GM20431 (cell line): ENCODE results near the gene PFKFB3.
"Not testable (repeated sequence)": the region's sequence is repeated elsewhere in the genome, so short reads cannot be mapped to it uniquely, and the experiment has no call there.

Source experiments
- in situ Hi-C: fragments of 300-500 bp; cut with MseI, MboI; formaldehyde crosslinking; loops from one replicate; pipeline ENCODE4 v1.15.0; 2020; ENCODE audit warnings: low sequenced_read_pairs; ENCODE audit not compliant: unreplicated experiment

Gene PFKFB3

DNA sequence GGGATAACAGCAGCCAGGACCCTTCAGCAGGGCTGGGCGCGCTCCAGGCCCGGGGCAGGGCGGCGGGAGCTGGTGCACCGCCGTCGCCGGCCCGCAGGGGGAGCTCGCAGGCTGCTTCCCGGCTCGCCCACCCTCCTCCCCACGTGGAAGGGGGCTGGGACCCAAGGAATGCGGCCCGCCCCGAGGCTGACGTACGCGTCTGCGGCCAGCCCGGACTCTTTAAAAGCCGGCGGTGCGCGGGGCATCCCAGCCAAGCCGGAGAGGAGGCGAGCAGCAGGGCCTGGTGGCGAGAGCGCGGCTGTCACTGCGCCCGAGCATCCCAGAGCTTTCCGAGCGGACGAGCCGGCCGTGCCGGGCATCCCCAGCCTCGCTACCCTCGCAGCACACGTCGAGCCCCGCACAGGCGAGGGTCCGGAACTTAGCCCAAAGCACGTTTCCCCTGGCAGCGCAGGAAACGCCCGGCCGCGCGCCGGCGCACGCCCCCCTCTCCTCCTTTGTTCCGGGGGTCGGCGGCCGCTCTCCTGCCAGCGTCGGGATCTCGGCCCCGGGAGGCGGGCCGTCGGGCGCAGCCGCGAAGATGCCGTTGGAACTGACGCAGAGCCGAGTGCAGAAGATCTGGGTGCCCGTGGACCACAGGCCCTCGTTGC is at the start of gene PFKFB3:
TSS of gene PFKFB3 (plus strand) at position 249 of the 647 bp plus-strand sequence. CDS start at position 578, 329 bp downstream.
- in situ Hi-C loops, result loop anchor here (25.0 kb wide), 1 partner anchor 184 kb away; no protein-coding TSS in a partner anchor

DNA sequence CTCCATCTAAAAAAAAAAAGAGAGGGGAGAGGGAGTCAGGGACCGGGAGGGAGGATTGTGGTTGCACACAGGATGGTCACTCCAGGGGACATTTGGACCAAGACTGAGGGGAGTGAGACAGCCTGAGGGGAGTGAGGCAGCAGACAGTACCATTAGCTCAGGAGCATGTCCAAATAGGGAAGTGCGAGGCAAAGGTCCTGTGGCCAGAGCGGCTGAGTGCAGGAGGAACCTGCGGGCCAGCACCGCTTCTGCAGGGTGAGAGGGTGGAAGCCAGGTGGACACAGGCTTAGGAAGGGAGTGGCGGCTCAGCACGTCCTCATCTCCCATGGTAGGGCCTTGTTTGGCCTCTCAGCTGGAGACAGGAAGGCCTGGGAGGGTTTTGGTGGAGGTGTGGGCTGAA is 48.9 kb upstream of the PFKFB3 start:
- in situ Hi-C loops, result loop anchor here (10.0 kb wide), 1 partner anchor 49 kb away; no protein-coding TSS in a partner anchor

DNA sequence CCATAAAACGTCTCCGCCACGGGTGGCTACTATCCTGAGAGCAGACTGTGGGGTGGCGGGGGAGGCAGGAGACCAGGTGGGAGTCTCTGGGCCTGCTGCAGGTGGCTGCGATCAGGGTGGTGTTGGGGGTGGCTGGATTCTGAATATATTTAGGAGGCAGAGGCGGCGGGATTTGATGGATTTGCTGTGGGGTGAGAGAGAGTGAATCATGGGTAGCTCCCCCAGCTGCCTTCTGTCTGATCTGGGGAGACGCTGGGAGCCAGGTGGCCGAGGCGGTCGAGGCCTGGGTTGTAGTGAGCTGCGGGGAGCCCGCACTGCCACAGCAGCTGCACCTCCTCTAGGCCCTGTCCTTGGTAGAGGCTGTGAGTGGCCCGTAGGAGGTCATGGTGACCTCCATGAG is 48.2 kb upstream of the PFKFB3 start:
- in situ Hi-C loops, result loop anchor here (10.0 kb wide), 1 partner anchor 50 kb away; no protein-coding TSS in a partner anchor

DNA sequence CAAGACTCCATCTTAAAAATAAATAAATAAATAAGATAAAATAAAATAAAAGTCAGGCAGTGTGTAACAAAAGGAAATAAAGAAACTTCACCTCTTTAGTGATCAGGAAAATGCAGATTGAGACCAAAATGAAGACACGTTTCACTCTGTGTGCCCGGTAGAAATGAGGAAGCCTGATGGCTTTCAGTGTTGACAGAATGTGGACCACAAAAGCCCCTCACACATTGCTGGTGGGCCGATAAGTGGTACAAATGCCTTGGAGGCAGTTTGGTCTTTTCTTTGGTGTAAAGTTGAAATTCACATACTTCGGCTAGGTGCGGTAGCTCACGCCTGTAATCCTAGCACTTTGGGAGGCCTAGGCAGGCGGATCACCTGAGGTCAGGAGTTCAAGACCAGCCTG is 44.5 kb upstream of the PFKFB3 start:
- in situ Hi-C loops, result loop anchor here (10.0 kb wide), 1 partner anchor 53 kb away; no protein-coding TSS in a partner anchor

DNA sequence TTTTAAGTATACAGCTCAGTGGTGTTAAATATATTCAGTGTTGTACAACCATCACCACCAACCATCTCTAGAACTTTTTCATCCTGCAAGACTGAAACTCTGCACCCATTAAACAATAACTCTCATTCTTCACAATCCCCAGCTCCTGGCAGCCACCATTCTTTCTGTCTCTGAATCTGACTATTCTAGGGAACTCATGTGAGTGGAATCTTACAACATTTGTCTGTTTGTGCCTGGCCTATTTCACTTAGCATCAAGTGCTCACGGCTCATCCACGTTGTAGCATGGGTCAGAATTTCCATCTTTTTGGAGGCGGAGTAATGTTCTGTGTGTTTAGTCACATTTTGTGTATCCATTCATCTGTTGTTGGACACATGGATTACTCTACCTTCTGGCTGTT is 40.8 kb upstream of the PFKFB3 start:
- in situ Hi-C loops, result no loop called here

DNA sequence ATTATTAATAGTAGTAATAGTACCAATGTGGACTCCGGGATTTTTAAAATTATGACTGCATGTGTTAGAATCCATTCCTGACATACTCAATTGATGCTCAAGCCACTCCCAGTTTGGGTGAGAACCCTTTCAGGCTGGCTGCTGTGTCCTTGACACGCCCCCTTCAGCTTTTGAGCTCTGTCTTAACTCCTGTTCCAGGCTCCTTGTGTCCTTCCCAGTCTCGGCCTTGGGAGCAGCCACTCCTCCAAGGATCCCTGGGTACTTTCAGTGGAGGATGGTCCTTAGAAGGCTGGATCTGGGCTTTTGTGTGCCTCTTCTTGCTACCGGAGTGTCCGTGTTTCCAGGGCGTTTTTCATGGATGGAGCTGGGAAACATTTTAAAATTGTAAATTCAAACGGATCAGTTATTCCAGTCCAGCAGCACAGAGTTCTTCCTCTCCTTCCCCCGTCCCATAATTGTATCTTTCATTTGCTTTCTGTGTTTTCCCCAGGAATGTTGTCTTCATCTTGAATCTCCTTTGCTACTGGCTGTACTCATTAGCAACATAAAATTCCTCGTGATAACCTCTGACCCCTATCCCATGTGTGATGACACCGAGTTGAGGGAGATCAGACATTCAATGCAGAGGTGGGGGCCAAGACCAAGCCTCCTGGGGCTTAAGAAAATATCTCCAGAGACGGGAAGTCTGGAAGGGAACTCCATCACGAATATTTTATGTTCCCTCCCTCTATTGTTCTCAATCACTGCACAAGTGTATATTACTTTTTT is 40.0 kb upstream of the PFKFB3 start:
- in situ Hi-C loops, result no loop called here

DNA sequence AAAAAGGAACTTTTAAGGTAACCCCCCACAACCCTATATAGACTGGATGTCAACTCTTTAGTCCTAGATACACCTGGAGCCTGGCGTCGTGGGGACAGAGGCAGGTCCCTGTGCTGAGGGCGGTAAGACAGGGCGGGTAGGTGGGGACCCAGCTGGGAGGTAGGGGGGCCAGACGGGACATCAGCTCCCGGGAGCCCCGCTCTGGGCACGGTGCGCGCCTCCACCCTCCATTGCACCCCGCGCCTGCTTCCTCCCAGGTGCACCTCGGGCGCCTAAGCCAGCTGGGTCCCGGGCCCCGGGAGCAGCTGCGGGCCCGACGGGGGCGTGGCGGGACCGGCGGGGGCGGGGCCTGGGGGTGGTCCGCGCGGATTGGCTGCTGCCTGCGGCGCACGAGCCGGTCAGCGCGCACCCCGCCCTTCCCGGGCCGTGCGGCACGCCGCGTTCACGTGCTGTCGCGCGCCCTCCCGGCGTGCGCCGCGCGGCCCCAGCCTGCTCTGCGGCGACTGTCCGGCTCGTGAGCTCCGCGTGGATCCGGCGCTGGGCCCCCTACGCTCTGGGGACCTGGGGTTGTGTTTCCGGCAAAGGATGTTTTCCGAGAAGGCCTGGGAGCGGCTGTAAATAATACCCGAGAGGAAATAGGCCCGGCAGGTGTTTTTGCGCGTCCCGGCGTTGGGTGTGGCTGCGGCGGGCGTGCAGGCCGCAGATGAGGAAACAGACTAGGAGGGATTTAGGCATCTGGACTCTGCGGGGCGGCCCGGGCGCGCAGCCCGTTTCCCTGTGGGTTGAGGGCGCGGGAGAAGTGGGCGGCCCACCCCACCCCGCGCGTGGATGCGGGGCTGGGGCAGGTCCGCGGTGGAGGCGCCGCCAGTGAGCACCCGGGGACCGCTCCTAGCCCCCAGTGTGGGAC is 39.1 kb upstream of the PFKFB3 start:
- in situ Hi-C loops, result no loop called here

DNA sequence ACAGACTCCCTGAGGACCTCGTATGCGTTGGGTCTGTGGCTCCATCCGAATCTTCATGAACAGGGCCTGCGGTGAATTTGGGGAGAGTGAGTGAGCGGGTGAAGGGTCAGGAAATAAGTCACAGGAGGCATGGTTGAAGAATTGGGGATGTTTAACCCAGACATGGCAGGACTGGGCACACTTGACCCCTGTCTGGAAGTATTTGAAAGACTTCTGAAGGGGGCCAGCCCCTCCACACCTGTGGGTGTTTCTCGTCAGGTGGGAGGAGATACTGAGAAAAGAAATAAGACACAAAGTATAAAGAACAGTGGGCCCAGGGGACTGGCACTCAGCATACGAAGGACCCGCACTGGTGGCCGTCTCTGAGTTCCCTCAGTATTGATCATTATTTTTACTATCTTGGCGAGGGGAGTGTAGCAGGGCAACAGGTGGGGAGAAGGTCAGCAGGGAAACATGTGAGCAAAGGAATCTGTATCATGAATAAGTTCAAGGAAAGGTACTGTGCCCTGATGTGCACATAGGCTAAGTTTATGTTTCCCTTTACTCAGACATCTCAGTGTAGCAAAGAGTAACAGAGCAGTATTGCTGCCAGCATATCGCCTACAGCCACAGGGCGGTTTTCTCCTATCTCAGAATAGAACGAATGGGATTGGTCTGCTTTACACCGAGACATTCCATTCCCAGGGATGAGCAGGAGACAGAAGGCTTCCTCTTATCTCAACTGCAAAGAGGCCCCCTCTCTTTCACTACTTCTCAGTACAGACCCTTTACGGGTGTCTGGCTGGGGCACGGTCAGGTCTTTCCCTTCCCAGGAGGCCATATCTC is 38.2 kb upstream of the PFKFB3 start:
- in situ Hi-C loops, result no loop called here

DNA sequence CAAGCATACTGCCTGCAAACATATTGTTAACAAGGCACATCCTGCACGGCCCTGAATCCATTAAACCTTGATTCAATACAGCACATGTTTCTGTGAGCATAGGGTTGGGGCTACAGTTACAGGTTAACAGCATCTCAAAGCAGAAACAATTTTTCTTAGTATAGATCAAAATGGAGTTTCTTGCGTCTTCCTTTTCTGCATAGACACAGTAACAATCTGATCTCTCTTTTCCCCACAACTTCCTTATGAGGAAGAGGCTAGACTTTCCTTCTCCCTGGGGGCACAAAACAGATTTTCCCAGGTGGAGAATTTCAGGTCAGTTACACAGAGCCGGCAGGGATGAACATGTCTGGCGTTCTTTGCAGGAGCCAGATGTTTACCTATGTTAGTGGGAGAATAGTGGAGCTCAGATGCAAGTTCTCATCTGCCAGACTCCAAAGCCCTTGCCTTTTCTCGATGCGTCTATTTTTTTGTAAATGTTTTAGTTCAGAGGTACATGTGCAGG is 37.5 kb upstream of the PFKFB3 start:
- in situ Hi-C loops, result no loop called here

DNA sequence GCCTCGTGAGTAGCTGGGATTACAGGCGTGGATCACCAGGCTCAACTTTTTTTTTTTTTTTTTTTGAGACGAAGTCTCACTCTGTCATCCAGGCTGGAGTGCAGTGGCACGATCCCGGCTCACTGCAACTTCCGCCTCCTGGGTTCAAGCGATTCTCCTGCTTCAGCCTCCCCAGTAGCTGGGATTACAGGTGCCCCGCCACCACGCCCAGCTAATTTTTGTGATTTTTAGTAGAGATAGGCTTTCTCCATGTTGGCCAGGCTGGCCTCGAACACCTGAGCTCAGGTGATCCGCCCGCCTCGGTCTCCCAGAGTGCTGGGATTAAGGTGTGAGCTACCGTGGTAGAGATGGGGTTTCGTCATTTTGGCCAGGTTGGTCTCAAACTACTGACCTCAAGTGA is 36.8 kb upstream of the PFKFB3 start:
- in situ Hi-C loops, result not testable (repeated sequence)

DNA sequence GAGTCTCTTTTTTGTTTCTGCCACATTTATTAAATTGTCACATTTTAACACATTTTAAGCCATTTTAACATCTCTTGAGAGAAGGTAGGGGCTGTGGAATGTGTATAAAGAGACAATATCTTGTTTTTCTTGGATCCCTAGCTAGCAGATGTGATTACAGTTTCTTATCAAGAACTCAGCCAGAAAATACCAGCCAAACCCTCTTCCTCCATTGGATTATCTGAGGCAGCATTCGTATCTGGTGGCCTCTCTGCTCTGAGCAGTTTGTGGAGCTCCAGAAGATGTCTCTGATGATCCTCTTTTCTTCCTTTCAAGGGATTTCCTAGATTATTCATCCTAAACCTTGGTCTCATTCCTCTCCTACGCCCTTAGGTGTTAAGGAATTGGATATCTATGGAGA is 35.3 kb upstream of the PFKFB3 start:
- in situ Hi-C loops, result no loop called here

DNA sequence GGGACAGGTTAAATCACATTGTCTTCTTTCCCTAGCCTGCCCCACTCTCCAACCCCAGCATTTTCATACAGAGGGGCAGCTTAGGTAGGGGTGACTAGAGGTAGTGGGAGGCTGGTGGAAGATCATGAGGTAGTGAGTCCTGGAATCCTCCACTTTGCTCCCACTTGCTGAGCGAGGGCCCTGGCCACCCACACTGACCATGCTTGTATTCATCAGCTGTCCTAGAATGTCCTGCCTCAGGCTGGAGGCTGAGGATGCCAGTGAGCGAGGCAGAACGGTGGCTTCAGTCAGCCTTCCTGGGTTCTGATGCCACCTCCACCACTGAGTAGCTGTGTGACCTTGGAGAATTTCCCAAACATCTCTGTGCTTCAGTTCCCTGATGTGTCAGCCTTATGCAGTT is 34.6 kb upstream of the PFKFB3 start:
- in situ Hi-C loops, result no loop called here

DNA sequence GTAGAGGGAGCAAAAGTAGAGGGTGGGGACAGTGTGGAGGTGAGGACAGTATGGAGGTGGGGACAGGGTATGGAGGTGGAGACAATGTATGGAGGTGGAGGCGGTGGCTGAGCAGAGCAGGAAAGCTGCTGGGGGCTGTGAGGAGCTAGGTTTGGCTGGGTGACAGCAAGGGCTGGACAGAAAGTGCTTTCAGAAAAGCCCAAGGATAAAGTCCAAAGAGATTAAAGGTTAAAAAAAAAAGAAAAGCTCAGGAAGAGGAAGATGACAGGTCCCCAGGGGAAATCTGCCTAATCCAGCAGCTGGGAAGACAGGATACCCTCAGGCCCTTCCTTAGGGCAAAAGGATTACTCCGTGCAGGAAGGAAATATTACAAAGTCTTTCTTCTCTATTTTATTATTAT is 32.1 kb upstream of the PFKFB3 start:
- in situ Hi-C loops, result no loop called here

DNA sequence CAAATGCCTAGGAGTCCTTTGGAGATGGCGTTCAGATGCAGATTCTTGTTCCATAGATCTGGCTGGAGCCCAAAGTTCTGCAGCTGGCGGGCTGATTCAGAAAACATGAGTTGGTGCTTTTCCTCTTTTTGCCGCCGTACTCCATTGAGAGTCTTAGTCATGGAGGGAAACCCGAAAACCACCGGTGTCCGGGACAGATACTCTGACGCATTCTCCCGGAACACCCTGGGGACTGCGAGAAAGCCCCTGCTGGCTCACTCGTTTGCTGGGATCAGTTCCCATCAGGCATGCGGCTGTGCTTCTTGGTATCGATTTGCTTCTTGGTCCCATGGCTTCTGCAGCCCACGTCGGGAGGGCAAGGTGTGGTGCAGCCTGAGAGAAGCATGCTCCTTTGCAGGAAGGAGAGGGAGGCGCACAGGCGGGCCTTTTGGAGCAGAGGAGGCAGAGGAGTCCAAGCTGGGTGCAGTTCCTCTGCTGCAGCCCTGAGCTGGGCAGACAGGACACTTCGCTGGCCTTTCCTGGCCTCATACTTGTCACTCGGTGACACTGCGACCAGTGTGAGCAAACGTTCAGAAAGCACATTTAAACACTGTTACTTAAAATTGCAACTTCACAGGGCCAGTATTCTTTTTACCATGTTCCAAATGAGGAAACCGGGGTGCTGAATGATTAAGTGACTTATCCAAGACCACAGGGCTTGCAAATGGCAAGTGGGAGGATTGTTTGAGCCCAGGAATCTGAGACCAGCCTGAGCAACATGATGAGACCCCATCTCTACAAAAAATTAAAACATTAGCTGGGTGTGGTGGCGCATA is 30.6 kb upstream of the PFKFB3 start:
- in situ Hi-C loops, result no loop called here

DNA sequence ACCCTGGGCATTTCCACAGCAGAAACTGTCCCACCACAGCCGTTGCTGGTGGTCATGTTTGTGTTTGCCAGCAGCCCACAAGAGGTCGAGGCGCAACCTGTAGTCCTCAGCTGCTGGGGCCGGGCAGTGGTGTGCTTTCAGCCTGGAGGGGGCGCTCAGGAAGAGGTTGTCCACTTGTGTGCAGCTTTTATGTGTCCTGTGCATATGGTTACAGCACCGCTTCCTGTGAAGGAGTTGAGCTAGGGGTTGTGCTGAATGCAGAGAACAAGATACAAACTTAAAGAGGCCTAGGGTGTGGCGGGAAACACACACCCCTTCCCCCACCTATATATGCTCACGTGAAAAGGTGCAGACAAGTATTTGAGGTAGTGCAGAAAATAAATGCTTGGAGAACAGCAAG is 29.5 kb upstream of the PFKFB3 start:
- in situ Hi-C loops, result no loop called here

DNA sequence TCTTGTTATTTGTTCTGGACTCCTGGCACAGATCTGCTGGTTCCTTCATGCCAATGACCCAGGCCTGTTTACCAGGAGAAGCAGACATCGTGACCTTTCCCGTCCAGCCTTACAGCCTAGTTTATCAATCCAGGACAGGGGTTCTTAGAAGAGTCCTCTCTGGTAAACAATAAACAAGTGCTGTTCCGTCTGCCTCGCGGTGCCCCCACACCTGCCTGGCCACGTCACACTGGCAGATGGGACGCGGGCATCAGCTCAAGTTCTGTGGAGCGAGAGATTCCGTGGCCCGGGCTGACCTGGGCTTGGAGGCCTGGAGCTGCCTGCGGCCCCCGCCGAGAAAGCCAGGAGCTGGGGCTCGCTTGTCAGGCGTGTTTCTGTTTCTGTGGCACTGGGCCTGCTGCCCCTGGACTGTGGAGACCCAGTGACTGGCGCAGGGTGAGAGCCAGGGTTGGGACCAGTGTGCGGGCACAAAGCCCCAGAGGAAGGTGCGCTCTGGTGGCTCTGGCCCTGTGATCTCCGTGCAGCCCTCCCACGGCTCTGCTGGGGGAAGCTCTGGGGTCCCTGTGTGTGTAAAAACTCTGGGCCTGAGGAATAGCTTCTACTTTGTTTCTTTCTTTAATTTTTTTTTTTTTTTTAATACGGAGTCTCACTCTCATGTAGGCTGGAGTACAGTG is 28.4 kb upstream of the PFKFB3 start:
- in situ Hi-C loops, result no loop called here

DNA sequence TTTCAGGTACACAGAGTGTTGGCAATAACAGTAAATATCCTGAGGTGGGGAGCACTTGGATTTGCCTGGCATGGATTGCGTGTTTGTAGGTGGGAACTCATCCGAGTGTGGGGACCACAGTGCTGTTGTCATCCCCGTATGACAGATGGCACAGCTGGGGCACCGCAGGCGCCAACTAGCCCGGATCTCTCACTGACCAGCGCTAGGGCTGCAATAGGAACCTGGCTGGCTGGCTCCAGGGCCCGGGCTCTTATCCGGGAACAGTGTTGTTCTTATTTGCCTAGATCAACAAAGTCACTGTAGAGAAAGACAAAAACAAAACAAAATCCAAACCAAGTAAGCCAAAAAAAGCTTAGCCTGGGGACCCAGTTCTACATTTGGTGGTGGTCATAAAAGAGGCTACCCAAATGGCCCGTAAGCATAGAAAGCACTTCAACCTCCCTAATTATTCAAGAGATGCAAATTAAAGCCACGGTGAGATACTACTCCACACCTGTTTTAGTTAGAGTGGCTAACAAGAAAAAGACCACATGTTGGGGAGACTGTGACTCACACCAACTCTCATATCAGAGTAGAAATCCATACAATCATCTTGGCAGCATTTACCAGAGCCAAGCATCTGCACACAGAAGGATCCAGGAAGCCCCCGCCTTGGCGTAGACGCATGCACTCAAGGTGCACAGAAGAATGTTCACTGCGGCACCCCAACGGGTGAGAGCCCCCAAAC is 27.2 kb upstream of the PFKFB3 start:
- in situ Hi-C loops, result no loop called here
